Measurements from ENCODE around the gene PTDSS2.

The PTDSS2 gene

DNA sequence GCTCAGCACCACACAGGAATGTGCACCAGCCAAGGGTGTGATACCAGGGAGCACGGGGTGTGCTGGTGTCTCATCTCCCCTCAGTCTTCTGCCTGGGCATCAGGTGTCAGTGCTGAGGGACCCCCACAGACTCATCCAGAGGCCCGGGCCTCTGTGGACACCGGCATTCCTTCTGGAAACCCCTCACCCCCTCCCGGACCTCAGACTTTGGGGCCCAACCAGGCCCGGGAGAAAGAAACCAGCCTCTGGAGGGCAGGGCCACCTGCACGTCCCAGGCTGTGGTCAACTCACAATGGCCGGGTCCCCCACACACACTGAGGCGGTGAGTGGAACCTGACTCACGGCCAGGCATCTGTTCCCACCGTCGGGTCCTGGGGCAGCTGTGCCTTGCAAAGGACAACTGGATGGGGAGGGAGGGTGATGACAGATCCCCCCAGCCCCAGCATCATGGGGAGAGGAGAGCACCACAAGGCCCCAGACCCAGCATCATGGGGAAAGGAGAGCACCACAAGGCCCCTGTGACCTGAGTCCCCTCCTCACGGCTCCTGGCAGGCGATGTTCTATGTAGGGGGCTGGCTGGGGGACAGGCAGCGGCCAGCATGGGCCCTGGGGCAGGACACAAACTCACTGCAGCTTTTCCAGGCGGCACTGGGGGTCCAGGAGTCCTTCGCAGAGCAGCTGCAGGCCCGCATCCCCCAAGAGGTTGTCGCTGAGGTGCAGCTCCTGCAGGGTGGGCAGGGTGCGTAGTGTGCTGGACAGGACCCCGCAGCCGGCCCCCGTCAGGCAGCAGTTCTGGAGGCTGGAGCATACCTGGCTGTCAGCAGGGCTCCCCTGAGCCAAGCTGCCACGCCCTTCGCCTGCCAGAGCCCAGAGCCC, 49.4 kb downstream of the PTDSS2 start:
- in situ Hi-C loops (cut with MboI; ENCODE audit: low pct_unique_long_range_greater_than_20kb, low sequenced_read_pairs), result no loop called here

DNA sequence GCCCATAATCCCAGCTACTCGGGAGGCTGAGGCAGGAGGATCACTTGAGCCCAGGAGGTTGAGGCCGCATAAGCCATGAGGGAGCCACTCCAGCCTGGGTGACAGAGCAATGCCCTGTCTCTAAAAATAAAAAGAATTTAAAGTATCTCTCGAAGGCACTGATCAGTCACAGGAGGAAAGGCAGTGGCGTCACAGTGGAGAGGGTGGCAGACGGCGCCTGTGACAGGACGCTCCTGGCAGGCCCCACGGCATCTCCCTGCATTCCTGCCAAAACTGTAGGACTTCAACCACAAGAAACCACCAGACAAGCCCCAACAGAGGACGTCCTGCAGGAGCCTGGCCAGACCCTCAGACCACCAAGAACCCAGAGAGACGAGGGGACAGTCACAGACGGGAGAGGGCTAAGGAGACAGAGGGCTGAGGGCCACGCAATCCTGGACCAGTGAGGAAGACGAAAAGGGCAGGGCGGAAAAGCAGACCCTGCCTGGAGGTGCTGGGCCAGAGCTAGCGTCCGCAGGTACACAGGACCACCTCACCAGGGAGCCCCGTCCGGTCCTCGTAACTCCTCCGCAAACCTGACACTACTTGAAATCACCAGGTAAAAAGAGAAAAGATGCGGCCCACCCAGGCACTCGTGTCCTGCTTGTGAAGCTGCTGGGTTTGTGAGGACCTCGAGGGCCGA, 51.1 kb downstream of the PTDSS2 start:
- in situ Hi-C loops (cut with MboI; ENCODE audit: low pct_unique_long_range_greater_than_20kb, low sequenced_read_pairs), result no loop called here
- no peak for DNase-seq

More for the DNA sequence above, 49.4 kb downstream of the PTDSS2 start:
- DNase-seq, result no peak

DNA sequence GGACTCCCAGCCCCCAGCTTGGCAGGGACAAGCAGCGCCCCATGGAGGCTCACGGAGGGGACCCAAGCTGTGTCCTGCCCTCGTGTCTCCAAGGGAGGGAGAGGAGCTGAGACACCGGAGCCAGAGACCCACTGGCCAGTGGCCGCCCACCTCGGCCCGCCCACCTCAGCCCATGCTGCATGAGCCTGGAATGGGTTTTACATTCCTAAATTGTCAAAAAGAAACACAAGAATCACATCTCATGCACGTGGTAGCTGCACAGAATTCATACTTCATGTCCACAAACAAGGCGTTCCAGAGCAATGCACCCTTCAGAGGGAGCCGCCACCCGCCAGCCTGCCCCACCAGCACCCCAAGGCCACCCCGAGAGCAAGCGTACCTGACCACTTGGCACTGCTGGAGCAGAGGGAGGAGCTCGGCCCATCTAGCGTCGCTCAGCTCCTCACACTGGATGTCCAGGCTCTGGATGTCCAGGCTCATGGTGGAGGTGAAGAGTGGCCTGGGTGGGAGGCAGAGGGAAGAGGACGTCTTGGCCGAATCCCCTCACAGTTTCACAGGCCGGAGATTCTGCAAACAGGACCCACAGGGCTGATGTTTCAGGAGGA, 51.7 kb downstream of the PTDSS2 start:
- no peak for DNase-seq
- in situ Hi-C loops (cut with MboI; ENCODE audit: low pct_unique_long_range_greater_than_20kb, low sequenced_read_pairs), result no loop called here

DNA sequence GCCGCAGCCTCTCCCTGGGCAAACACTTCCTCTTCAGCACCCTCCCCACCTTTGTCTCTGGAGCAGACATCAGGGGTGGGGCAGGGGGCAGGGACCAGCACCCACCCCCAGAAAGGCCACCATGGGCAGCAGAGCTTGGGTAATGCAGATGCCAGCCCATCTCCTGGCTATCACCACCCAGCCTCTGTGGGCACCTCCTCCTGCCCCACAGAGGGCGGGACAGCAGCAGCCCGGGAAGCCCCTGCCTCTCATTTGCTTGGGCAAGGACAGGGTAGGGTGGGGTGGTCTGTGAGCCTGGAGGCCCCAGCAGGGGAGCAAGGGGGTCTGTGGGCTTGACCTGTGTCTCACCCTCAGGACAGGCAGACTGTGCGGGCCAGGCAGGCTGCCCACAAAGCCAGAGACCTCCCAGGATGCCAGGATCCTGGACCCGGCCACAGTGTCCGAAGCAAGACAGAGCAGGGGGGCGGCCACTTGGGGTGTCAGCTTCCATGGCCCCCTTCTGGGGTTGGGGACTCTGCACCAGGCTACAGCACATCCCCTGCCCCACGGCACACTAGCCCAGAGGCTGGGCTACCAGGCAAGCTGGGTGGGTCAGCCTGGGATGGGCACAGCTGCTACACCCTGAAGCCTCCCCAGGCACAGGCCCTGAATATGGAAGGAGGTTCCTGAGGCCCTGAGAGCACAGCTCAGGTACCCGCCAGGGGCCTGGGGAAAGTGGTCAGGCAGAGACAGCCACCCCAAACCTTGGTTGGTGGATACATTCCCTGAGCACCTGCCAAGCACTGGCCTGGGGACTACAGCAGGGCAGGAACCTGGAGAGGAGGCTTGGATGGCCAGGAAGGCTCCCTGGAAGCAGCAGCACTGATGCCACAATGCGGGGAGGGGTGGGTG, 52.5 kb downstream of the PTDSS2 start:
- DNase-seq, result no peak
- in situ Hi-C loops (cut with MboI; ENCODE audit: low pct_unique_long_range_greater_than_20kb, low sequenced_read_pairs), result no loop called here

DNA sequence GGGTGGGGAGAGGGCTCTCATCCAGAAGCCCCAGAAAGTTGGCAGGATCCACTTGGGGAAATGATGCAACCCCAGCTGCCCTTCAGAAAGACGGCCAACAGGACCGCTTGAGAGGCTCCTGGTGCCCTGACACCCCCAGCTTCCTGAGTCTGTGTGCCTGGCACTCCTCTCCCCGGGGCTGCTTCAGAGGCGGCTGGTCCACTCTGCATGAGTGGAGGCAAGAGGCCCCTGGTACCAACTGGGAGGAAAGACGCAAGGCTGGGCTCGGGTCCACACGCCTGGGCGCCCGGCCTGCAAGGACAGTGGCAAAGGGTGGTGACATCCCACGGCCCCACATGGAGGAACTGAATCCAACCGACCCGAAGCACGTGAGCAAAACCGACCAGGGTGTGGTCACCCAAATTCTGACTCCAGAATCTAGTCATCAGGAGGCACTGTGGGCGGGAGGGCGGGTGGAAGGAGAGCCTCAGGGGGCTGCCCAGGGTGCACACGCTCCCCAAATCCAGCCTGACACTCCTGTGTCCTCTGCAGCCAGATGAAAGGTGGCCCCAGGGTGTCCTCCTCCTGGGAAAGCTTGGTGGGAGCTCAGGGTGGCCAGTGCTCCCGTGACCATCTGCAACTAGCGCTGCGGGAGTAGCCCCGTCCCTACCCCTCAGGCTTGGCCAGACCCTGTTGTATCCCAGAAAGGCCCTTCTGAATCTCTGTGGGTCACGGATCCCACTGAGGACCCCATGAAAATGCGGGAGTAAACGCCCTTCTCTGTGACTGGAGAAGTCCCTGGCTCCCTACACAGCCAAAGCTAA, 53.3 kb downstream of the PTDSS2 start:
- DNase-seq, result no peak
- in situ Hi-C loops (cut with MboI; ENCODE audit: low pct_unique_long_range_greater_than_20kb, low sequenced_read_pairs), result no loop called here

DNA sequence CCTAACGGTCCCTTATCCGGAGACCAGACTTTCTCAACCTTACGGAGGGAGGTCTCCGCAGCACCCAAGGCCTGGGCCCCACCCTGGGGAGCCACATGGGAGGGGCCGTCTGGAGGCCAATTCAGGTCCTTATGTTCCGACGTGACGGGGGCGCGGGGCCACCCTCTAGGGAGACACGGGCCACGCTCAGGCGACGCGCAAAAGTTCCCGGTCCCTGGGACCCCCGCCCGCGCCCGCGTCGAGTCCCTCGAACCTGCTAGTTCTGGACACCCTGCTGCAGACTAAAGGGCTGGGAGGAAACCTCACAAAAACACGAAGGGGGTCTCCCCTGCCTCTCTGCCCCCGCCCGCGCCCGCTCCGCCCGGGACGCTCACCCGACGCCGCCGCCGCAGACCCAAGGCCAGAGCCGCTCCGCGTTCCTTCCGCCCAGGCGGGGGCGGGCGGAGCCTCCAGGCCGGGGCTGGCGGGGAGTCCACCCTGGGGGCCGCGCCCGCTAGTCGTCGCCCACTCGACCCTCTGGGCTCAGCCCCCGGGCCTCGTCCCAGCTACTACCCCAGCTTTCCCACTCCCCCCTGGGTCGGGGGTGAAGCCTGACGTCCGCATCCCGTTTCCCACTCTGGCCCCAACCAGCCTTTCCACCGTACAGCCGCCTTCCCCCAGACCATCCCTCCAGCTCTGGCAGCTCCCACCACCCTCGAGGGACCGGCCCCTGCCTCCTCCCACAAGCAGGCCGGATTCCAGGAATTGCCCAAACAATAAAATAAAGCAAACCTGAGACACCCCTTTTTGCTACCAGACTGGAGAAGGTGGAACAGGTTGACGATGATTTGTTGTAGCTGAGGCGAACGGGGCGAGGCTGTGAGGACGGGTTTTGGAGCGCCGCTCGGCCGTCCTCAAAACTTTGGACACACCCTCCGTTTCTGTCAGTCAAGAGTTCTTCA, 54.2 kb downstream of the PTDSS2 start:
- no peak for DNase-seq
- in situ Hi-C loops (cut with MboI; ENCODE audit: low pct_unique_long_range_greater_than_20kb, low sequenced_read_pairs), result no loop called here

DNA sequence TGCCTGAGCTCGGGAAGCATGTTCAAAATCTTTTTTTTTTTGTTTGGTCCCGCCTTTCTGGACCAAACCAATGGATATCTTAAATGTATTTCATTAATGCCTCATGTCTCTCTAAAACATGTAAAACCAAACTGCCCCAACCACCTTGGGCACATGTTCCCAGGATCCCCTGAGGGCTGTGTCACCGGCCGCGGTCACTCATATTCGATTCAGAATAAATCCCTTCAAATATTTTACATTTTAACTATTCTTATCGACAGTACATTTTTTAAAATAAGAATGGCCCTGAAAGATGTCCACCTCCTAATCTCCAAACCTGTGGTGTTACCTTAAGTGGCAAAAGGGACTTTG, 54.9 kb downstream of the PTDSS2 start:
- in situ Hi-C loops (cut with MboI; ENCODE audit: low pct_unique_long_range_greater_than_20kb, low sequenced_read_pairs), result no loop called here

DNA sequence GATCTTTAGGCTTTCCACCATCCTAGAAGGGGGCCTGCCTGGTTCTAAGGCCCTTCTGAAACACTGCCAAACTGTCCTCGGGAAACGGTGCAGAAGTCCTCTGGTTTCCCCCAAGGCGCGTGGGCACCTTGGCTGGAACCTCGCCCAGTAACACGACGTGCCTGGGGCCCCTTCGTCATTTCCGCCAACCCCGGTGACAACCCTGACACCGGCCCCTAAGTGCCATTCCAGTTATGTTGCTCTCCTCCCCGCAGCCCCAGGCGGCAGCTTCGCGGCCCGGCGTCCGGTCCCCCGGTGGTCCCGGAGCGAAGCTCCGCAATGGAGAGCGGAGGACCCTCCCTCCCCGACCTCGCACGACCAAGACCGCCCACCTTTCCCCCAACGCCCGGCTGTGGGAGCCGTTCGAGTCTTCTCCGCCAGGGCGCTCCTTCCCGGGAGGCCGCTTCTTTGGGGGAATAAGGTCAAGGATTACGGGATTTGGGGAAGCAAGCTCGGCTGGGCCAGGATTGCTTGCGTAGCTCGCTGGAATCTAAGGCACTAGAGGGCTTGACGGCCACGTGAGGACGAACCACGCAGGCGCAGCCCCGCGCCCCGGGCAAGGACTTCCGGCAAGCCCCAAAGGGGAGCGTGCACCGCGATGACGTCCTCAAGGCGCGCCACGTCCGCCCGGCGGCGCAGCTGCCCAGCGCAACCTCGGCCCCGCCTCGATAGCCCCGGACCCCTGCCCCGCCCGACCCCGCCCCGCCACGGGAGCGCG, 56.3 kb downstream of the PTDSS2 start:
- in situ Hi-C loops (cut with MboI; ENCODE audit: low pct_unique_long_range_greater_than_20kb, low sequenced_read_pairs), result no loop called here

More for the DNA sequence above, 54.9 kb downstream of the PTDSS2 start:
- no peak for DNase-seq

DNA sequence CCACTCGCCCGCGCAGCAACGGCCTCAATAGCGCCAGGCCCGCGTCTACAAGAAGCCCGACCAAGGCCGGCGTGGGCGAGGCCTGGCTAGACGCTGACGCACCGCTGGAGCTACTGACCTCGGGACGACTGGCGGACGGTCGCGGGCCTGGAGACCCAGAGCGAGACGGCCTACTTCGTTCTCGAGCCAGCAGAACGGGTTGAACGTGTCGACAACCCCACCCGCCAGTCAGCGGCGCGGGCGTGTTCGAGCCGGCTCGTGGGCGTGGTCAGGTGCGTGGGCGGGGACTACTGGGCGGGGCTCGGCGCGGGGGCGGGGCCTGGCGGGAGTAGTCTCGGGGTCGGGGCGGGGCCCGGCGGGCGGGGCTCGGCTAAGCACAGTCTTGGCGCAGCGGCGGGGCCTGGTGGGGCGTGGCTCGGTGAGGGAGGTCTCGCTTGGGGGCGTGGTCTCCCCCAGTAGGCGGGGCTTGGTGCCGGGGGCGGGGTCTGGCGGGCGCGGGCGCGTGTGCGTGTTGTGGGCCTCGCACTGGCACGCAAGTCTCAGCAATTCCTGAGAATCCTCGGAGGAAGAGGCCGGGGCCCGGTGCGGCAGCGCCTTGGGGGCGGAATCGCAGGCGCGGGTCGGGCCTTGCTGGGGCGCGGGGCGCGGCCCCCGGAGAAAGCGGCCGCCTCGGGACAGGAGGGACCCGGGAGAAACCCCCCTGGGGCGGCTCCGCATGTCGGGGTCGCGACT, 57.1 kb downstream of the PTDSS2 start, which contains the start of gene RNH1:
RNH1 (minus strand) TSS at position 248 of the 732 bp plus-strand sequence. CDS start 5,080 bp downstream, outside the sequence.
- DNase-seq, result peak; percentile 75
- in situ Hi-C loops (cut with MboI; ENCODE audit: low pct_unique_long_range_greater_than_20kb, low sequenced_read_pairs), result no loop called here

More for the DNA sequence above, 56.3 kb downstream of the PTDSS2 start:
- peak; percentile 93 for DNase-seq

DNA sequence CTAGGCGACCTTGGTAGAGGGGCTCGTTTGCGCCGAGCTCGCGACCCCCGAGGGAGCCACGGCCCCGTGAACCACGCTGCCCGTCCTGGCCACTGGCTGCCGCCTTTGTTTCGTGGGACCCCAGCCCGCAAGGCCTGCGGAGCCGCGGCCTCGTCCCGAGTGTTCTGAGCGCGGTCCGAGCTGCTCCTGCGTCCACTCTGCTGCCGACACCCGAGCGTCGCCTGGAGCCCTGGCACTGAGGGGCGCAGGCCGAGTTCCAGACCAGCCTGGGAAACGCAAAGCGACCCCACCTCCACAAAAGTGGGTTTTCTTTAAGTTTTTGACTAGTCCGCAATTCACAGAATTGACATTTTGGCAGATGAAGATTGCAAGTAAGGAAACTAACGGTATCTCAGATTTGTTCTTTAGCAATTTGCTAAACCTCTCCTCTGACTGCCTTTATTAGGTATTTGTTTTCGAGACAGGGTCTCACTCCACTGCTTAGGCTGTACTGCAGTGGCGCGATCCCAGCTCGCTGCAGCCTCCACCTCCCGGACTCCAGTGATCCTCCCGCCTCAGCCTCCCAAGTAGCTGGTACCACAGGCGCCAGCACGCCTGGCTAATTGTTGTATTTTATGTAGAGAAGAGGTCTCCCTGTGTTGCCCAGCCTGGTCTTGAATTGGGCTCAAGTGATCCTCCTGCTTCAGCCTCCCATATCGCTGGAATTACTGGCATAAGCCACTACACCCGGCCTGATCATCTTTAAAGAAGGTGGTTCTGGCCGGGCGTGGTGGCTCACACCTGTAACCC, 57.8 kb downstream of the PTDSS2 start:
- DNase-seq, result no peak
- in situ Hi-C loops (cut with MboI; ENCODE audit: low pct_unique_long_range_greater_than_20kb, low sequenced_read_pairs), result no loop called here

DNA sequence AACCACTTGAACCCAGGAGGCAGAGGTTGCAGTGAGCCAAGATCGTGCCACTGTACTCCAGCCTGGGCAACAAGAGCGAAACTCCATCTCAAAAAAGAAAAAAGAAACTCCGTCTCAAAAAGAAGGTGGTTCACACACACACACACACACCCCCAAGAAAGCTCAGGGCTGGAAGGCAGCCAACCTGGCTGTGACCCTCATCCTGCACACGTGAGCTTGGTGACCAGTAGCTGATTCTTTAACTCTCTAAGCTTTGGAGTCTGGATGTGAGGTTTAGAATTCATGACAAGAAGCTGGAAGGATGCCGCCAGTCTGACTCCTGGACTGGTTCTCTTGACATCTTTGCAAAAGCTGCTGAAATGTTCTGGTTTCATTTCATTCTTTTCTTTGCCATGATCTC, 58.9 kb downstream of the PTDSS2 start:
- no peak for DNase-seq

DNA sequence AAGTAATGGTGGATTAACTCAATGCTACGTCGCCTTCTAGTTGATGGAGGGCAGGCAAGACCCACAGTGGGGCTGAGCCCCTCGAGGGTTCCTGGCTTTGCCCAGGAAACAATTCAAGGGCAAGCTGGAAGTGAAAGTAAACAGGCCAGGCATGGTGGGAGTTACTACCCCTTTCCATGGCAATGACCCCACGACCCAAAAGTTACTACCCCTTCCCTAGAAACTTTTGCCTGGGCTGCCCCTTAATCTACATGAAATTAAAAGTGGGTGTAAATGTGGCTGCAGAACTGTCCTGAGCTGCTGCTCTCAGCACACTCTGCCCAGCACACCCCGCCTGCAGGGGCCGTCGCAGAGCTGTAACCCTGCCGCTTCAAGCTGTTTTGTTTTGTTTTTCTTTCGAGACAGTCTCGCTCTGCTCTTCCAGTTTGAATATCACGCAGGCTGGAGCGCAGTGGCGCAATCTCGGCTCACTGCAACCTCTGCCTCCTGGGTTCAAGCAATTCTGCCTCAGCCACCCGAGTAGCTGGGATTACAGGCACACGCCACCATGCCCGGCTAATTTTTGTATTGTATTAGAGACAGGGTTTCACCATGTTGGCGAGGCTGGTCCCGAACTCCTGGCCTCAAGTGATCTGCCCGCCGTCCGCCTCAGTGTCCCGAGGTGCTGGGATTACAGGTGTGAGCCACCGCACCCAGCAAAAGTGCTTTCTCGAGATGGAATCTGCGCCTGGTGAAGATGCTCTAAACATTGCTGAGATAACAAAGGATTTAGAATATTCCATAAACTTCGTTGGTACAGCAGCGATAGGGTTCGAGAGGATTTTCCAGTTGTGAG, 62.9 kb downstream of the PTDSS2 start:
- in situ Hi-C loops (cut with MboI; ENCODE audit: low pct_unique_long_range_greater_than_20kb, low sequenced_read_pairs), result no loop called here
- DNase-seq, result no peak

More for the DNA sequence above, 58.9 kb downstream of the PTDSS2 start:
- in situ Hi-C loops (cut with MboI; ENCODE audit: low pct_unique_long_range_greater_than_20kb, low sequenced_read_pairs), result no loop called here

DNA sequence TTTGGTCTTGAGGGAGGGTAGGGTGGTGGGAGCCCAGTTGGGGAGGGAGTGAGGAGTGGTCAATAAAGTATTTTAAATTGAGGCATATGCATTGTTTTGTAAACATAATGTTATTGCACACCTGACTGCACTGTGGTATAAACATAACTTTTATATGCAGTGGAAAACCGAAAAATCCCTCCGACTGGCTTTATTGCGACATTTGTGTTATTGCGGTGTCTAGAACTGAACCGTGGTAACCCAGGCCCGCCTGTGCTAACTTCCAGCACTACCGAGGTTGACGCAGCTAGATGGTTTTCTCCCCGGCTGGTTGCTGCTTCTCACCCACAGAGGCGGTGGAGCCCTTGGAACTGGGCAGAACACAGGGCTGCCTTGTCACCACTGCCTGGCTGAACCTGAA, 64.5 kb downstream of the PTDSS2 start:
- DNase-seq, result no peak
- in situ Hi-C loops (cut with MboI; ENCODE audit: low pct_unique_long_range_greater_than_20kb, low sequenced_read_pairs), result no loop called here

DNA sequence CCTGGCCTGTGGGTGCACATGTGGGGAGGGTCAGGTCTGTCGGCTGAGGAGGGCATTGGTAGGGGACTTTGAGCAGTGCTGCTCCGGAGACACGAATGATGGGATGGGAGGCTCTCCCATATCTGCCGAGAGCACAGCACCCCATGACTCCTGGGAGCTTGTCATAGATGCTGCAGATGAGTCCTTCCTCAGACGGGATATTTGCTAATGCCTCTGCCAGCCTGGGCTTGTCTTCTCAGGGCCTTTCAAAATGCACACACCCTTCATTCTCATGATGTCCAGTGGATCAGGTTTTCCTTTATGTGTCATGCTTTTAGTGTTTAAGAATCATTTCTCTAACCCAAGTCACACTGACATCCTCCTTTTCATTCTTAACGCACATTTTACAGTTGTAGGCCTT, 65.1 kb downstream of the PTDSS2 start:
- in situ Hi-C loops (cut with MboI; ENCODE audit: low pct_unique_long_range_greater_than_20kb, low sequenced_read_pairs), result no loop called here
- no peak for DNase-seq
